NCI-H2196 (cell line): Measurements from ENCODE around the gene HNRNPM.
A peak's percentile ranks its signal among the peaks of the same experiment; 100 is the strongest.
"Not testable (repeated sequence)": the region's sequence is repeated elsewhere in the genome, so short reads cannot be mapped to it uniquely, and the experiment has no call there.

Source experiments
- DNase-seq: peaks from one replicate; lab custom pipeline; 2025; ENCODE audit not compliant: unreplicated experiment; lab: John Stamatoyannopoulos, UW

HNRNPM gene

DNA sequence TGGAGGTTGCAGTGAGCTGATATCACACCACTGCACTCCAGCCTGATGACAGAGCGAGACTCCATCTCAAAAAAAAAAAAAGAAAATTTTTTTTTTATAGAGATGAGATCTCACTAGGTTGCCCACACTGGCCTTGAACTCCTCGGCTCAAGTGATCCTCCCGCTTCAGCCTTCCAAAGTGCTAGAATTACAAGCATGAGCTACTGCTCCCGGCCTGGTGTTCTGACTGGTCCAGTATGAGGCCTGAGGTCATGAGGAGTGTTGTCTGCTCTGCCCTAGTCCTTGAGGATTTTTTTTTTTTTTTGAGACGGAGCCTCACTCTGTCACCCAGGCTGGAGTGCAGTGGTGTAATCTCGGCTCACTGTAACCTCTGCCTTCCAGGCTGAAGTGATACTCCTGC lies 19.4 kb upstream of the HNRNPM start:
- not testable (repeated sequence) for DNase-seq

DNA sequence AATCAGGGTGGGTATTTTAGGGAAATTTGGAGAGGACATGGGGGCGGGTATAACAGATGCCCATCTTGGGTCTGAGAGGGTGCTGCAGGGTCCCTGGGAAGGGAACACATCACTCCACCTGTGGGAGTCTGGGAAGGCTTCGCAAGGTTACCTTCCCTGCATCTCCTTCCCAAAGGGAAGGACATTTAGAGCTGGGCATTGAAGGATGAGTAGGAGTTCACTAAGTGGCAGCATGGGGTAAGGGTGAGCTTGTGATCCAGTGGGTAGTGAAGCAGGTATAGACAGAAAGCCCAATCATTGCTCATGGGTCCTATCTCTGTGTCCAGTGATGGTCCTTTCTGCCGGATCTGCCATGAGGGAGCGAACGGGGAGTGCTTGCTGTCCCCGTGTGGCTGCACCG lies 18.5 kb upstream of the HNRNPM start:
- no peak for DNase-seq

DNA sequence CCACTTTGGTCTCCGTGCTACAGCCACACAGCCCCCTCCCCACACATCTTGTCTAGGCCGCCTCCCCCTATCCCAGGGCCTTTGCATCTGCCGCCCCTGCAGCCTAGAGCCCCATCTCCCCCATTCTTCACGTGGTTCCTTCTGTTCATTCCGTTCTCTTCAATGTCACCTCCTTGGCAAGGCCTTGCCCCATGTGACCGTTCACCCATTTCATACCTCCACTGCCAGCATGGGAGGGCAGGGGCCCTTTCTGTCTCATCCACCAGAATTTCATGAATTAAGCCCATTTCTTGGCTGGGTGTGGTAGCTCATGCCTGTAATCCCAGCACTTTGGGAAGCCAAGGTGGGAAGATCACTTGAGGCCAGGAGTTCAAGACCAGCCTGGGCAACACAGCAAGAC lies 15.7 kb upstream of the HNRNPM start:
- no peak for DNase-seq

DNA sequence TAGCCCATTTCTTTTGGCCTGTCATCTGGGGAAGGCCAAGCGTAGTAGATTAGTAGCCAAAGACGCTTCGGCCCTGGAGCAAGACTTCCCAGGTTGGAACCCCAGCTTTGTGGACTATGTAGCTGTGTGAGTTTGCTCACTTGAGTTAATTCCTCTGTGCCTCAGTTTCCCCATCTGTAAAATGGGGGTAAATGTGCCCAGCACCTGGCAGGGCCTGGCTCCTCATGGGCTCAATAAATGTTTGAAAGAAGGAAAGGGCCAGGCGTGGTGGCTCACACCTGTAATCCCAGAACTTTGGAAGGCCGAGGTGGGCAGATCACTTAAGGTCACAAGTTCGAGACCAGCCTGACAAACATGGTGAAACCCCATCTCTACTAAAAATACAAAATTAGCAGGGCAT lies 14.9 kb upstream of the HNRNPM start:
- DNase-seq, result no peak

DNA sequence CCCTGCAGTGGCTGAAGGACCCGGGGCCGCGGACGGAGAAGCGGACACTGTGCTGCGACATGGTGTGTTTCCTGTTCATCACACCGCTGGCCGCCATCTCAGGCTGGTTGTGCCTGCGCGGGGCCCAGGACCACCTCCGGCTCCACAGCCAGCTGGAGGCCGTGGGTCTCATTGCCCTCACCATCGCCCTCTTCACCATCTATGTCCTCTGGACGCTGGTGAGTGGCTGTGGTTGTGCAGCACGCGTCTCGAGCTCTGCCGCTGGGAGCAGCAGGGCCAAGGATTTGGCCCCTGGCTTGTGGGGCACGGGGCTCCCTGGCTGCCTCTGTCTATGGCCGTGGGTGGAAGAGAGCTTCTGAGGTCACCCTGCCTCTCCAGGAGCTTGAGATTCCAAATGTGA lies 14.1 kb upstream of the HNRNPM start:
- DNase-seq, result no peak

DNA sequence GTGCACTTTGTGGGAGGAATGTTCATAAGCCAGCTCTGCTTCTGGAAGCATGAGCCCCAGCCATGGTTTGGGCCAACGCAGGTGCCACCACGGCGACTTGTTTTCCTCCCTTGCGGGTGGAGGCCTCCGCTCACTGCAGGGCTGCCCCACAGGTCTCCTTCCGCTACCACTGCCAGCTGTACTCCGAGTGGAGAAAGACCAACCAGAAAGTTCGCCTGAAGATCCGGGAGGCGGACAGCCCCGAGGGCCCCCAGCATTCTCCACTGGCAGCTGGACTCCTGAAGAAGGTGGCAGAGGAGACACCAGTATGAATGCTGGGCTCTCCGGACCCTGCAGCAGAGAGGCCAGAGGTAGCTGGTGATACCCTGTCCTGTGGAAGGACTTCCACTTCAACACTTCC lies 6.5 kb upstream of the HNRNPM start:
- no peak for DNase-seq

DNA sequence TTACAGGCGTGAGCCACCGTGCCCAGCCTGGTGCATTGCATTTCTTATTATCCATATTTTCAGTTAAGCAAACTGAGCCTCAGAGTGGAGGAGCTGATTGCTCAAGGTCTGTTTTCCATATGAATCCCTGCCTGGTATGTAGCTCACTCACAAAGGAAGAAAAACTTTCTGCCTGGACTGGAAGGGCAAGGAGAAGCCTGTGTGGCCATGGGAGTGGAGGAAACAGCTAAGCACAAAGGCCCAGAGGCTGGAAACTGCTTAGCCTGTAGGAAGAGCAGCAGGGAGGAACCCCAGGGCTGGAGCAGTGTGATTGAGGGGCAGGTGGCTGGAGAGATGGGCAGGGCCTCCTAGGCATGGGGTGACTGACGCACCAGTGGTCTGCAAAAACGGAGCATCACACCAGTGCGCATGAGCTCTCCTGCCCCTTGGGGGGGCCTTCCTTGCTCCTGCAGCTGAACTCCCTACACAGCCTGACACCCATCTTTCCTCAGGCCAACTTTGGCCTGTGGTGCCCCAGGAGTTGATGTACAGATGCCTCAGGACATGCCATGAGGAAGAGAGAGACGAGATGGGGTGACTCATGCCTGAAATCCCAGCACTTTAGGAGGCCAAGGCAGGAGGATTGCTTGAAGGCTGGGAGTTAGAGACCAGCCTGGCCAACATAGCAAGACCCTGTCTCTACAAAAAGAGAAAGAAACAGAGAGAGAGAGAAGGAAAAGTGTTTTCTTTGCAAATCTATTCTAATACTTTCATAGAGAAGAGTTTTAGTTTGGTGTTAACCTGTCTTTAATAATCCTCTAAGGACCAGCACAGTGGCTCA lies 2.8 kb upstream of the HNRNPM start:
- DNase-seq, result no peak

DNA sequence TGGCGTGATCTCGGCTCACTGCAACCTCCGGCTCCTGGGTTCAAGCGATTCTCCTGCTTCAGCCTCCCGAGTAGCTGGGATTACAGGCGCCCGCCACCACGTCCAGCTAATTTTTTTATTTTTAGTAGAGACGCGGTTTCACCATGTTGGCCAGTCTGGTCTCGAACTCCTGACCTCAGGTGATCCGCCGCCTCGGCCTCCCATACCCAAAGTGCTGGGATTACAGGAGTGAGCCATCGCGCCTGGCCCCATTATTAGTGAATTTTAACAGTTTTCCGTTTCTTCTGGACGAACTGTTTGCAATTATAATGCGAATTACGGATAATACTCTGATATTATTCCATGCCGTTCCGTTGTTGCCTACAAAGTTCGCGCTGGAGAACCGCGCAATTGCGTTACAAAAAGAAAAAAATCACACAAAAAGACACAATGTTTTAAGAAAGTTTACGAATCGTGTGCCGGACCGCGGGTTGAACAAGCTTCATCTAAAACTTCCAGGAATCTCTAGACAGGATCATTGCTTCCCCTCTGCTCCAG lies 567 bp upstream of the HNRNPM start:
- not testable (repeated sequence) for DNase-seq

DNA sequence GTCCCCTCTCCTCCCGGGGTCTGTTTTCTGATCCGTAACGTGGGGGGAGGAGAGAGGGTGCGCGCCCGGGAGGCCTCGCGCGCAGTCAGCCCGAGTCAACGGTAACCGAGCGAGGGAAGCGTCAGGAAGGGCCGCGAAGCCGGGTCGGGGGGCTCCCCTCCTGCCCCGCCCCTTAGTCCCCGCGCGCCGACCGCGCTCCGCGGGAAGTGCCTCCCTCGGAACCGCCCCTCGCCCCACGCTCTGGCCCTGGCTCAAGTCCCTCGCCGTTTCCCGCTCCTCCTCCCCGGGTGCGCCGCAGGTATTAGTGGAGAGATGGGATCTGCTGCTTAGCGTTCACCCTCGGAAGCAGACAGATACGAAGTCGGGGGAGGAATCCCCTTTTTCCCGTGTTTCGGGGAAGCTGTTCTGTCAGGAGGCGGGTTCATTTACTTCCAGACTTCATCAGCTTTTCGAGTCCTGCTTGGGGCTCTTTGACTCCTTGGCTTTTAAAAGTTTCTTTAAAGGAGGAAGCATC lies 770 bp downstream of the HNRNPM start:
- DNase-seq, result peak; percentile 20

DNA sequence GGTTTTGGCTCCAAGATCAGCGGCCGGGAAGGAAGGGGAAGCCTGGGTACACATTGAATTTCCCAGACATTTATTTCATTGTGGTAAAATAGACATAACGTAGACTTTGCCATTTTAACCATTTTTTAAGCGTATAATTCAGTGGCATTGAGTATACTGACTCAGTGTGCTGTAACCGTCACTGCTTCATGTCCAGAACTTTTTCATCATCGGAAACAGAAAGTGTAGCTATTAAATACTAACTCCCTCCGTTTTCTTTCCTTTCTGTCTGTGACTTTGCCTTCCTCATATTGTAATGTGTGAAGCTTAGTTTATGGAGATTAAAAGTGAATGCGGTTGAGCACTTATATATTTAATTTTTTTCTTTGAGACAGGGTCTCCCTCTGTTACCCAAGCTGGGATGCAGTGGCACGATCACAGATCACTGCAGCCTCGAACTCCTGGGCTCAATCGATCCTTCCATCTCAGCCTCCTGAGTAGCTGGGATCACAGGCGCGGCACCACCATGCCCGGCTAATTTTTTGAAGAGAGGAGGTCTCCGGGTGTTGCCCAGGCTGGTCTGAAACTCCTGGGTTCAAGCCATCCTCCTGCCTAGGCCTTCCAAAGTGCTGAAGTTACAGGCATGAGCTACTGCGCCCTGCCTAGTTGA lies 1.4 kb downstream of the HNRNPM start:
- DNase-seq, result no peak

DNA sequence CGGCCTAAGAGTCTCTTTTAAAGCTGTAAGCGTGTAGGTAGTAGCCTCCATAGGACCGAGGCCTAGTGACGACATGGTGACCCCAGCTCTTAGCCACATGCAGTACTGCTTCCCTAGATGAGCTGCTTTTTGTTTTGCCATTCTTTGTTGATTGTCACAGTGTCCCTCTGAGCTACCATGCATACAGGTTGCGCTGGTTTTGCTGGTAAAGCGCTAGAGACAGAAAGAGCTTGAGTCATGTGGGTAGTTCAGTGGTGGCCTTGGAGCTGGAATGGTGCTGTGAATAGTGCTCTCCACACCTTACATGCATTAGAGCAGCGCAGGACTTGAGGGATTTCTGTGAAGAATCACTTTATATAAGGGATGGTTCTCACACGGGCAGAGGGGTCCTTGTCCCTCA lies 5.1 kb downstream of the HNRNPM start:
- no peak for DNase-seq

DNA sequence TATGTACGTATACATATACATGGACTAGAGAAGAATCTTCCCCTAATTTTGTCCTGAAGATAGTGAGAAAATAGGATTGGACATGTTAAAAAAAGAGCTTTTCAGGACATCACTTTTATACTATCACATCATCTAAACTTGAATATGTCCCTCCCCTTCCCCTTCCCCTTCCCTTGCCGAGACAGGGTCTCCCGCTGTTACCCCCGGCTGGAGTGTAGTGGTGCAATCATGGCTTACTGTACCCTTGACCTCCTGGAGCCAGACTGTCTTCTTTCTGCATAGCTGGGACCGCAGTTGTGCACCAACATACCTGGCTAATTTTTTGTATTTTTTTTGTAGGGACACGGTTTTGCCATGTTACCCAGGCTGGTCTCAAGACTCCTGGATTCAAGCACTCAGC lies 6.6 kb downstream of the HNRNPM start:
- DNase-seq, result no peak

DNA sequence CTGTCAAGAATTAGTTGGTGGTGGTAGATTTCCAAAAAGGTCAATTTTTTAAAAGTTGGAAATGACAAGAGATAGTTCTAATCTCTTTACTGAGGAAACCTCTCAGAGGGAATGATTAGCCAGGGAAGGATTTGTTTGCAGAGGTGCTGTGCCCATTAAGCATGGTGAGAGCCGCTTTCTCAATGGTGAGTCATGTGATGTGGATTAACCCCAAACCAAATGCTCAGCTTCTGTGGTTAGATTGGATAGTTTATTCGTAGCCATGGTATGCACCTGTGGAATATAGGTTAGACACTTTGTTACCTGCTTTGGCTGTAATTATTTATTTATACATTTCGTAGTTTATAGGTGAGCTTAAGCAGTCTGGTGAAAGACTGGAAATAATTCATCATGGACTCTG lies 7.1 kb downstream of the HNRNPM start:
- DNase-seq, result no peak

DNA sequence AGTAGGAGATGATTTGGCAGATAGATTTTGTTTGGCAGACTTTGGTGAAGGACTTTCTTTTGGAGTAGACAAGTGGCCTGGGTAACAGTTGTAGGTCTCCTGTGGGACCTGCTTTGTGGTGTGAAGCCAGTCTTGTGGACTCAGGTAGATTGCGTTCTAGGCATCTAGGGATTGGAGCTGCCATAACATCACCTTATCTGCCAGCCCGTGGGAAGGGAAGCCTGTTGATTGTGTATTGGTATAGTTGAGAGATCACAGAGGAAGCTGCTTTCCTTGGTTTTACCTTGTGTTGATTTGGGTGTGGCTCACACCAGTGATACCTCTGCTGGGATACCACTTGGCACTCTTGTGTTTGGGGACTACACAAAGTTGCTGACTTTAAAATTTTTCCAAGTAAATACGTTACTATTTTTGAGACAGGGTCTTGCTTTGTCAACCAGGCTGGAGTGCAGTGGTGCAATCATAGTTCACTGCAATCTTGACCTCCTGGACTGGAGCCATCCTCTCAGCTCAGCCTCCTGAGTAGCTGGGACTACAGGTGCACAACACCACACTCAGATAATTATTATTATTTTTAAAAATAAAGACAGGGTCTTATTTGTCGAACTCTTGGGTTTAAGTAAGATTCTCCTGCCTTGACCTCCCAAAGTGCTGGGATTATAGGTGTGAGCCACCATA lies 7.8 kb downstream of the HNRNPM start:
- DNase-seq, result no peak

DNA sequence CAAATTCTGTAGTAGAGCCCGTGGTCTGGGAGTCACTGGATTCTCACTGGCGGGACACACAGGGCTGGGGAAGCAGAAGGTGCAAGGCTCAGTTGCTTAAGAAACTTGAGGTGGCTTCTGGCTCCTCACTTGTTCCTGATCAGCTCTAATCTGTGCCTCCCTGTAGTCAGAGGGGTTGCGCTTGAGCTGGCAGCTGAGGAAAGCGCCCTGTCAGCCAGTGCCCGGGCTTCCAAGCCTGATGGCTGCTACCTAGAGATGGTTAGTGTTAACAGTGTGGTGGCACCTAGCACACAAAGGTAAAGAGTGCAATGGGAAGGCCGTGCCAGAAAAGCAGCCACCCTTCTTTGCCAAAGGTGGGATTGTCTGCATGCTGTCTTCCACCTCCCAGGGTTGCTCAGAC lies 8.8 kb downstream of the HNRNPM start:
- DNase-seq, result no peak

DNA sequence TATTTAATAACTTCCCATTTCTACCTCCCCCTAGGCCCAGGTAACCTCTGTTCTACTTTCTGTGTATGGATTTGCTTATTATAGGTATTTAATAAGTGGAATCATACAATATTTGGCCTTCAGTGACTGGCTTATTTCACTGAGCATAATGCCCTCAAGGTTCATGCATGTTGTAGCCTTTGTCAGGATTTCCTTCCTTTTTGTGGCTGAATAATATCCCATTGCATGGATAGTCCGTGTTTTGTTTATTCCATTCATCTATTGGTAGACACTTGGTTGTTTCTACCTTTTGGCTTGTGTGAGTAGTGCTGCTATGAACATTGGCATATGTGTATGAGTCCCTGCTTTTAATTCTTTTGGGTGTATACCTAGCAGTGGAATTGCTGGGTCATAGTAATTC lies 9.4 kb downstream of the HNRNPM start:
- DNase-seq, result no peak

DNA sequence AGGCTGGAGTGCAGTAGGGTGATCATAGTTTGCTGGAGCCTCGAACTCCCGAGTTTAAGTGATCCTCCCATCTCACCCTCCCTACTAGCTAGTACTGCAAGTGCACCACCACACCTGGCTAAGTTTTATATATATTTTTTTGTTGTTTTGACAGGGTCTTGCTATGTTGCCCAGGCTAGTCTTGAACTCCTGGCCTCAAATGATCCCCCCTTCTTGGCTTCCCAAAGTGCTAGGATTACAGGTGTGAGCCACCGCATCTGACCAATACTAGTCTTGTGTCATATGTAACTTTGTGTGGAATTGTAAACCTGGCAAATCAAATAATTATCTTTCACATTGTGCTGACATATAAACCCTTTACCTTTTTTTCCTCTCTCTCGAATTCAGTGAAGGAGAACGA lies 10.2 kb downstream of the HNRNPM start:
- DNase-seq, result no peak

DNA sequence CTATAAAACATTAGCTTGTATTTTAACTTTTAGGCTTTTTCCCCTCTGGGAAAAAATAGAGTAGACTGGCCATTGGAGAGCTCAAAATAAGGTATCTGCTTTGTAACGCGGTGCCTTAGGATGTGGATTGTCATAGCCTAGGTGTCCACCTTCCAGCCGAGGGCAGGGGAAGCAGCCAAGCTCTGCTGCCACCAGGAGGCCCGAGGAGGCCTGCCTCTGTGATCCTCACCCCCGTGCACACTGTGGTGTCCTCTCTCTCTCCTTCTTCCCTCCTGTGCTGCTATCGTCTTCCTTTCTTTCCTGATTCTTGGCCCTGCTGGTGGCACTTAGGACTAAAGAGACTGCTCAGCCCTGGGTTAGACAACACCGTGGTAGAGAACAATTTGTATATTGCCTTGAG lies 11.3 kb downstream of the HNRNPM start:
- no peak for DNase-seq

DNA sequence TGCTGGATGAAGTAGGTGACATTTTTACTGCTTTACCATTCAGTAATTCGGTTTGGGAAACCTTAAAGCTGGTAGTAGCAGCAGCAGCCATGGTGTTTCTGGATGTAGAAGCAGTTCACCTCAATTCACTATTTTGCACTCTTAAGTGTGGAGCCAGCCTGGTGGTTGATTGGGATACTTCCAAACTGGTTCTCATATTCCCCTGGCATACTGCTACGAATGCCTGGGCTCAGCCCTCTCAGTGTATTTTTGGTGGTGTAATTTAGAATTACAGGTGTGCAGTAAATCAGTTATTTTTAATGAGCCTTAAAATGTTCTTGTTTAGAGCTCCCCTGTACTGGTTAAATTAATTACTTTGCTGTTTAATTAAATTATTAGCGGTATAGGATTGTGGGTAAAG lies 12.4 kb downstream of the HNRNPM start:
- no peak for DNase-seq

DNA sequence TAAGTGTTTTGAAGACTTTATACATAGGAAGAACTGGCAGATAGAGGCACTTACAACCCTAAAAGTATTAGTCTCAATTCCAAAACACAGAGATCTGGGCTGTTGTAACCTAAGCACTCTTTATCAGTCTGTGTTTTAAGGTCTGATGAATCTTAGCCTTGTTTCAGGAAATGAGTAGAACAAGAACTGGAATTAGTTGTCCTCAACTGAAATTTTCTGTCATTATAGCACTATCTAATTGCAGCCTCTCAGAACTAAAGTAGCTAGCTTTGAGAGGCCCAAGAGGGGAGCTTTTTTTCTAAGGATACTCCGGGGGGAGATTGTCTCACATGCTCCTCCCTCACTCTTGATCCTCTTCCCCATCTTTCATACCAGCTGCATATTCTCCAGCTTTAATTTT lies 13.1 kb downstream of the HNRNPM start:
- DNase-seq, result no peak

DNA sequence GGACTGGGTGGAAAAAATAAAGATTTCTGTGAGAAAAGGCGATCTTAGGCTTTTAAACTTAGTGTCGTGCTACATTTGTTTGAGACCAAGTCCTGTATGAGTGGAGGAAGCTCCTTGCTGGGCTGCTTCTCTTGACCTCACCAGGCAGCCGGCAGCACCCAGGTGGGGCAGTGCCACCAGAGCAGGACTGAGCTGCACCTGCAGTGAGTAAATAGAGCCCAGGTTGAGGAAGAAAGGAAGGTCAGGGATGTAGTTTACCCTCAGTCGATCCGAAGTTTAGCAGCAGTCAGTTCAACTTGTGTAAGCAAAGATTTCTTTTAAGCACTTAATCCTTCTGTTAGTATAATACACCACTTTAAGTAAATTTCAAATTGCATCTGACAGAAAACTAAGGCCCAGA lies 13.6 kb downstream of the HNRNPM start:
- peak; percentile 25 for DNase-seq

DNA sequence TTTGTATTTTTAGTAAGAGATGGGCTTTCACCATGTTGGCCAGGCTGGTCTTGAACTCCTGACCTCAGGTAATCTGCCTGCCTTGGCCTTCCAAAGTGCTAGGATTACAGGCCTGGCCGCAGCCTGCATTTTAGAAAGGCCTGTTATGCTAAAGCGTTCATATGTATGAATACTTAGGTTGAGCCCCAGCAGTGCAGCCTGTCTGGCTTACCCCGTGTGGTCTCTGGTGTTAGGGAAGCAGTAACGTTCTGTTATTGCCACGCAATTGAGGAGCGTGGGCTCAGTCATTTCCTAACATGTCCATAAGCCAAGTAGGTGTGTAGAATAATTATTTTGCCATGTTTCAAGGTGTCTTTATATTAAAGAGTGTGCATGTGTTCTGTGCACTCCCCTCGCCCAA lies 14.3 kb downstream of the HNRNPM start:
- no peak for DNase-seq
